HG02970 (cell line): ENCODE data around the gene LYSMD3.

Experiments
- ATAC-seq: cut with Tn5 transposase; IDR thresholded peaks from one replicate; pipeline ENCODE4 v1.9.1; 2021; ENCODE audit warnings: mild to moderate bottlenecking, moderate library complexity, moderate number of reproducible peaks; ENCODE audit not compliant: unreplicated experiment, low FRiP score

LYSMD3 gene

DNA sequence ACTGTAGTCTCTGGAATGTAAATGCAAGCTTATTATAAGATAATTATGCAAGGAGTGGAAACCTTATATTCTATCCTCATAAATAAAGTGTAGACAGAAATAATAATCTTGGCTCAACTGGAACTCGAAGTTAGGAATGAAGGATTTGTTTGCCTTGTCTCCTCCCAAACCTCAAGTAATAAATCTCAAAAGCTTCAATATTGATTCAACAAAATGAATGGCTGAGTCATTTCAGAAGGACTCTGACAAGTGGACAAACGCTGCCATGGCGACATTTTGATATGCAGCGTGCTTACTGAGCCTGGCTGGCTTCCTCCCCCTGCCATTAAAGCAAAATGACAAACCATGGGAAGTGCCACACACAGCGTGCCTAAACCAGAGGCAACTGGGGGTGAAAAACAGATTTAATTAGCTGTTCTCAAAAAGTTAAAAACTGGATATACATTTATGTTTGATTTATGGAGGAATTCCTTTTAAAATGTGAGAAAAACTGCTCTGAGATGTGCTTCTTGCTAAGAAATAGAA is 18.7 kb upstream of the LYSMD3 start:
- no peak for ATAC-seq

DNA sequence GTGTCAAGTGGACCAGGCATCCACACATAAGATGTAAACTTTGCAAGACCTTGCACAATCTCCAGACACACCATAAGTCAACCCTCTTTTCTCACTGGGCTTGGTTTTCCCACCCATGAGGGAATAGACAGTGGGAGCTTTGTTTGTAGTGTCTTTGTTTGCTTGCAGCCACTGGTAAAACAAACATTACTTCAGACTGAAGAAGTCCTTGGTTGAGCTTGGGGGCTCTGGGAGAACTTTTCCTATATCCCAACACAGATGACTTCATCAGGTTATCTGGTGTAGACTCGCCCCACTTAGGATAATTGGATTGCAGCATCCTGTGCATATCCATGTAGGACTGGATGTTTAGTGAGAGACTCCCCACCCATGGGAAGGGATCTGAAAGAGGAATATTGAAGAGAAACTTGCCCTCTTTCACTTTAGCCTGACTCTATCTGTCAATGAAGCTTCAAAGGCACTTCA is 17.7 kb upstream of the LYSMD3 start:
- ATAC-seq, result no peak

DNA sequence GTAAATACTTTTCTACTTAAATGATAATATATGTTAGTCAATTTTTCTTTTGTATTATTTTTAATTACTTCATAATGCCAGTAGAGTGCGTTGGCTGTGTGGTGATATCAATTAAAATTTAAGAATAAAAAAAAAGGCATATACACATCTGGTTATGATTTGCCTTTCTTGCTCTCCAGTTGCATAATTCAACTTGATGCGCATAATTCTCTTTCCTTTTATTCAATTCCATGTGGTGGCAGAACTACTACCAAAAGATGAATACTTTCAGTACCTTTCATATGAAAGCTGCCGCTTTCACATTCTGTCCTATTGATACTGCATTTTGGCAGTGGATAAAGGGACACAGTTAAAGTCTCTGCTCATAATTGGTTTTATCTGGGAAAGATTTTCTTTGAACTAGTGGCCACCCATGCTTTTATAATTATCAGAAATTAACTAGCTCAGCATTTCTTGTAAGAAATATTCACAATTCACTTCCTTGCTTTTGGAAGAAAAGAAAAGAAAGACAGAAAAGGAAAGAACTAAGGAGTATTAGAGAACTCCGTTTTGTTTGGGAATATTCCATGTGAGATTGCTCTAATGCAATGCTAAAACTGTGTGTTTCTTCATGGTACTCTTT is 16.9 kb upstream of the LYSMD3 start:
- no peak for ATAC-seq

DNA sequence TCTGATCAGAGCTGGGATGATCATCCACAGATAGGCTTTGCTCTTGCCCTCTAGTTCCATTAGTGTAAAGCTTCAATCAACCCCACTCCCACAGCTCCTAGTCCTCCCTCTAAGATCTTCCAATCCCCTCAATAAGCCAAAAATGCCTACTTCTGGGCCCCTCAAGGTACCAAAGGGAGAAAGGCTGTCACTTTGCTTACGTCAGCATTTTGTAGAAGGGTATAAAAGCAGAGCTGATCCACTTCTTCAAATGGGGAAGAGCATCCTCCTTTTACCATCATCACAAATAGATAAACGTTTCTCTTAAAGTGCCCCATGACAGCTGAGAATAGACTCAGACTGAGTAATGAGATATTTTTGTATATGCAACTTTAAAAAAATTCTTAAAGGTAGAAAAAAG is 16.1 kb upstream of the LYSMD3 start:
- no peak for ATAC-seq

DNA sequence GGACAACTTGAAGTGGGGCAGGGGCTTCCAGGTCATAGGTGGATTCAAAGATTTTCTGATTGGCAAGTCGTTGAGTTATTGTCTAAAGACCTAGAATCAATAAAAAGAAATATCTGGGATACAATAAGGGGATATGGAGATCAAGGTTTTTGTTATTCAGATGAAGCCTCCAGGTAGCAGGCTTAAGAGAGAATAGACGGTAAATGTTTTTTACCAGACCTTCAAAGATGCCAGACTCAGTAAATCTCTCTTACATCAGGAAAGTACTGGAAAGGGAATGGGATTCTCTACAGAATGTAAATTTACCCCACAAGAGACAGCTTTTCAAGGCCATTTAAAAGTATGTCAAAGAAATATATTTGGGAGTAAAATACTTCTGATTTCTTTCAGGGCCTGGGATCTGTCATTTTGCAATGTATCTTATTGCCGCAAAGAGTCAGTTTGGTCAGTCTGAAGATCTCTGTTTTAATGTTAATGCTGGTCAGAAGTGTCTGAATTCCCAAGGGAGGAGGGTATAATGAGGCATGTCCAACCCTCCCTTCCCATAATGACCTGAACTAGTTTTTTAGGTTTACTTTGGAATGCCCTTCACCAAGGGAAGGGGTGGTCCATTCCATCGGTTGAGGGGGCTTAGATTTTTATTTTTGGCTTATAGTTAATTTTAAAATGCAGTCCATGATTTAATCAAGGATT is 13.6 kb upstream of the LYSMD3 start:
- no peak for ATAC-seq

DNA sequence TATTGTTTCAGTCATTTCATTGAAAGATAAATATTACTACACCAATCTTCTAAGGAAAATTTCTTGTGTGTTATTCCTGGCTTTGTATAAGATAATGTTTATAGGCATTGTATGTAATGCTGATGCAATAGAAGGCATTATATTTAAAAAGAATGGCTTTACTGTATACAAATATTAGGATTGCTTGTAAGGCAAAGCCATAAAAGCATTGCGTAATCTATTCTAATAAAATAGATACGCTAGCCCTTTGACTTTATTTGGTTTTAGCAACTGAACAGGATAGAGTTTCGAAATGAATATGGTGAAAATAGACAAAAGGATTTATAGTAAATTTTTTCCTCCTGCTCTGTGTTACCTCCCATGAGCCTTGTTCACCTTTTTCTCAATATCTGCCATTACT is 5.5 kb upstream of the LYSMD3 start:
- ATAC-seq, result no peak

DNA sequence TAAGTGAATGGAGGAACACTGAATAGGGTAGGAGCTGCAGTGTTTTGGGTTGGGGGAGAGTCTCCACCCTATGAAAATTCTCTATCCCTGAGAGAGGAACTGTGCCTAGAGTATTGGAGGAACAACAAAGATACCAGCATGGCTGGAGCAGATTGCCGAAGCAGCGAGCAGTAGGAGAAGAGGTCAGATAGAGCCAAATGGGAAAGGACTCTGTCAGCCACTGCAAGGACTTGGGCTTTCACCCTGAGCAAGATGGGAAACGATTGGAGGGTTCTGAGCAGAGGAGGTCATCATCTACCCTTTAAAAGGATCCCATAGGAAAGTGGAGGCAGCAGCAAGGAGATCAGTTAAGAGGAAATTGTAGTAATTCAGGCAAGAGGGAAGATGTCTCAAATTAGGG is 4.4 kb upstream of the LYSMD3 start:
- ATAC-seq, result no peak

DNA sequence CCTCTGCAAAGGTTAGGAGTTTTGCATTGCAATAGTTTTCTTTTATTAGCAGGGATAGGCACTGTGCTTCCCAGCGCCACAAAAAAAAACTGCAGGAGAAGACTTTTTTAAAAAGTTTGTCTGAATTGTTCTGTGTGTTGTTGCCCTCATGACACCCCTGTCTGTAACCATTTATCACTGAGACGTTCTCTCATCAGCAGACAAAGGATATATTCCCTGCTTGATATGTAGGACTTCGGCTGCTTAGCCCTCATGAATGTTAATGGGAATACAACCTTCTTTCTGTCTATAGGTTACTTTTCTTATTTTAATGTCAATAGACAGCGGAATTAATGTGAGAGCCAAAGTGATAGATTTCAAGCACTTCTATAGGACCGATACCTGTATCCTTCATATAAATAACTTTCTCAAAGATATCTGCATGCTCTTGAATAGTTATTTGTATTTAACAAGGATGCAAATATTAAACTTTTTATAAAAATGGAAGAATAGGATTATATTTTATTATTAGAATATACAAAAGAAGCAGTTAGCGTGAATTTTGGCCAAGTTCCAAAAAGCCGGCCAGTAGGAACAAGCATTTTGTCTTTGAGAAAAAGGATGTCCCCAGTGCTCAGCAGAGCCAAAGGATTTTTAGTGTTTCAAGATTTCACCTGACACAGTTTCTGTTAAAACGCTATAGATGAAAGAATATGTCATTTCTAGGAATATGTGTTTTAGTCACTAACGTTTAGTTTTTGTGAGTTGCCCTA is 1.5 kb upstream of the LYSMD3 start:
- ATAC-seq, result no peak

DNA sequence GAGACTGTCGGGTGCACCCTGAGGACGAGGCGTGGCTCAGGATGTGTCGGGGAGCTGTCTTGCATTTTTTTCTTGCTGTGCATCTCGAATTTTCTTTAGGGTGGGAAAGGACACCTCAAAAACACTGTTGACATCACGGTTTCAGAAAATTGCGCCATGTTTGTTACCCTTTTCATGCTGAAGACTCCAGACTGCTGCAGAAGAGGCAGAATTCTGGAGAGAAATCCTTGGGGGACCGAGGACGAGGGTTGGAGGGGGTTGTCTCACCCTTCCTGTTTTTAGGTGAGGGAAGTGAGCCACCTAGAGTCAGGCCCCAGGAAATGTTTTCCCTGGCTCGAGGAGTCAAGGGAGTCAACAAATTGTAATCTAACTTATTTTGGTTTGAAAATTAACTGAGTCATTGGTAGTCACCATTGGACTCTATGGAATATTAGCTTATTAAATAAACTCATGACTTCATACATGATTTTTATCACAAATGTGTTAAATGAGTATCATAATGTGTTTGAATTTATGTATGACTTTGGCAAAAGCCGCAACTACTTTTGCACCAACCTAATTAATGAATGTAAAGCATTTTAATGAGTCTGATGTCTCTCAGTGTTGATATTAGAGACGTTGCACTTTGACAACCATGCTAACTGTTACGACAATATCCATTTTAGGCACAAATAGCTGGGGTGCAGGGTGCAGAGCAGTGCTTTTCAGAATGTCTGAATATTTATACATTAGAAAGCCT is 724 bp upstream of the LYSMD3 start:
- peak; percentile 47 for ATAC-seq

DNA sequence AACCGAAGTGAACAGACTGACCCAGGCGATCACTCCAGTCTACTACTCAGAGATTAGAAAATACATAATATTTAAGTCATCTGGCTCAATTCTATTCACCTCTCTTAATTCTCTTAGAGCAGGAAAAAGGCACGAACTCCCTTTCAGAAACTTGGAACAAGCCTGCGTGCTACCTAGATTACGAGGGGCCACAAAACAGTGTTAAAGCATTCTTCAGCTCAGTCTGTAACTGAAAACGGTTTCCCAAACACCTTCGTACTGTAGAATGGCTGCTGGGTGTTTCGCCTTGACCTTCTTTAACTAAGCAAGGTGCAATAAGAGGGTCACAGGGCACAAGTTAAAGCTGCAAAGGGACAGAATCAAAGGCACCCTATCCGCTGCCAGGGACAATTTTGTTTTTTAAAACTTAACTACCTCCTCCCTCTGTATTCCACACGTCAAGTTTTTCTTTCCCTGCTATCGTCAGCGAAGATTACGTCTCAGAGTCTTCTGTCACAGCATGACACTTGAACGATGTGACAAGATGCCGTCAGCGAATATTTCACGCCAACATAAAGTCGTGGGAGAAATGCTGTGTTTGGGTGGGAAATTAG is 687 bp downstream of the LYSMD3 start:
- ATAC-seq, result peak; percentile 2

DNA sequence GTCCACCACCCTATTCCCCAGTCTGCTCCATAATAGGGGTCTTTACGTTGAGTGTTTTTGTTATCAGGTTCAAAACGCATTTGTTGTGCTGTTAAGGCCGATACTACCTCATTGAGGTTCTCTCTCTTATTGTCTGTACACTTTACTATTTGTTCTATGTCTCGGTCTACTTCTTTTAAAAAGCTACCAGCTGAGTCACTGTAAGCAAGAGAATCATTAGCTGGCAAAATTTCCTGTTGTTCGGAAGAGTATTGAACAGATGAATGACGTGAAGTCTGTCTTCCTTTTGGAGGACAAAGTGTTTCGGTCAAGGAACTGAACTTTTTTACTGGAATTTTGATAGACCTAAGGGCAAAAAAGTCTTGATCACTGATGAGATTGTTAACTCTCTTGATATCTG is 10.3 kb downstream of the LYSMD3 start:
- no peak for ATAC-seq

DNA sequence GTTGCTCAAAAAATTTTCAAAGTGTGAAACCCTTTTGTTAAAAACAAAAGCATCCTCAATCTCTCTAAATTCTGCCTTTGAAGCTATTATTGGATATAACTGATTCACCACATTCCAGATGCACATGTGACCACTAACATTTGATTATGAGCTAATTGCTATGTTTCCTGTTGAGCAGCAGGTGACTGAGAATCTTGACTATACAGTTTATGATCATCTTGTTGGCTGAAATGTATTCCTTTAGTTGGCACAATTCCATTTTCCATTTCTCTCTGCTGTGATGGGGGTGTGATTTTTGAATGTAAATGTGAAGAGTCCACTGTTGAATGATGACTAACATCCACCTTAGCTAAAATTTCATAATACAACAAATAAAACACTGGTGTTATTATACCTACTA is 10.7 kb downstream of the LYSMD3 start:
- ATAC-seq, result no peak

DNA sequence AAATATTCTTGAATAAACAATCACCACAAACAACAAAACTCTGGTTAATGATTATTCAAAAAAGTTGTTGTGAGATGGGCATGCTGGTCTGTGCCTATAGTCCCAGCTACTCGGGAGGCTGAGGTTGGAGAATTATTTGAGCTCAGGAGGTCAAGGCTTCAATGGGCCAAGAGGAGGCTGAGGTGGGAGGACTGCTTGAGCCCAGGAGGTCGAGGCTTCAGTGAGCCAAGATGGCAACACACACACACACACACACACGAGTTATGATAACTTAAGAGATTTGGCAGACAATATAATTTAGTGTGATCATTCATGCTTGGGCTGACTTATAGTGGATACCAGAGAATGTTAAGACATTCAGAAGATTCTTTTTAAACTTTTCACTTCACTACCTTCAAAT is 14.9 kb downstream of the LYSMD3 start:
- no peak for ATAC-seq

DNA sequence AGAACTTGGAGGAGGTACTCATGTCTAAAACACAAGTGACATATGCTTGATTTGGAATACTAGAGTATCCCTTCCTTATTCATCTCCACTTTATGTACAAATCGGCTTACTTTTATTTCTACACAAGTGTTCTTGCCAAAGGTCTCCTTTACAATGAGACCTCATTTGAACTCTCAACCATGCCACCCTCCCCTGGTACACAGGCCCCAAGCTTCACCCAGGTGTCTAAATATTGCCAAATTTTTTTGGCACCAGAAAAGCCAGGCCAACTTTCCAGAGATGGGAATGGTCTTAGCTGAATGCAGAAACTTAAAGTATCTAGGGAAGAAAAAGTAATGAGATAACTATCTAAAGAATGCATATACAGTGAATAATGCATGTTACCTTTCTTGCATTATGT is 18.9 kb downstream of the LYSMD3 start:
- ATAC-seq, result no peak

DNA sequence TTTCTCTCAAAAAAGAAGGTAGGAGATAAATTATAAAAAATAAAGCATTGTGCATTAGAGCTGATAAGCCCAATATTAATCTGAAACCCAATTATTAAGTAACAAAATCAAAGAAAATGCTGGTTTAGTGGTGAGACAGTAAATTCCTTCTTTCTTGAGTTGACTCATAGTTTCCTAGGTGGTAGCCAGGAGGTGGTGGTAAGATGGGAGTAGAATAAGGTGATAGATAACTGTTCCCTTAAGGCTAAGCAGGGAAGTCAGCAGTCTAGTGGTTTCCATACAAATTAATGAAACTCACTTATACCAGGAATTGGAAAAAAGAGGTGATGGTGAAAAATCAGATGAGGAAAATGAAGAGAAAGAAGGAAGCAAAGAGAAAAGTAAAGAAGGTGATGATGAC is 23.2 kb downstream of the LYSMD3 start:
- no peak for ATAC-seq

DNA sequence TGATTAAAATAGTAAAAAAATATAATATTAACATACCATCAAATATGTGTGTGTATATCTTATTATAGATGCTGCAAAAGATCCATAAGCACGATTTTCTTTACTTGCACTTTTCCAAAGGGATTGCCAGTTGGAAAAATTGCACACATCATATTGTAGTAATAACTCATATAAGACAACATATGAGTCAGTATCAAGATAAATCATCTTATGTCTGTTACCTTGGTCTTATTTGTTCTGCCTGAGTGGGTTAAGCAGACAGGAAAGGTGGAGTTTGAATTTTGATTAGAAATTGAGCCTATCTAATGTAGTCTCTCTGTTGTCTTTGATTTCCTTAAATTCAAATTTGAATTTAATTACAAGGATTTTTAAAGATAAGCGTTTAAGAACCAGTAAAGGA is 24.6 kb downstream of the LYSMD3 start:
- no peak for ATAC-seq

DNA sequence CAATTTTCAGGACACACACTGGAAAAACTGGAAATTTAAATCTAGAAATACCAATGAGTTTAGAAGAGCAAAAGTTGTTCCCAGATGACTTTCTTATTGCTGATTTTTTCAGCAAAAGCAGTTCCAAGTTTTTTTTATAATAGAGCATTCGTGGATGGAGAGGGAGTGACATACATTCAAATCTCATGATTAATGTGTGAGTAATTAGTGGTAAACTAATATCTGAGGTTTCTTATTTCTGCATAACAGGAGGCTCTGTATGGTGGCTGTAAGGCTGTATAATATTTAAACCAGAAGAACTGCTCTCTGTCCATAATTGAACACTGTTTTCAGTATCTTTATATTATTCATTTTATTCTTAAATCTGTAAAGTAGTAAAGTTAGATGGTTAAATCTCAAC is 25.8 kb downstream of the LYSMD3 start:
- ATAC-seq, result no peak

DNA sequence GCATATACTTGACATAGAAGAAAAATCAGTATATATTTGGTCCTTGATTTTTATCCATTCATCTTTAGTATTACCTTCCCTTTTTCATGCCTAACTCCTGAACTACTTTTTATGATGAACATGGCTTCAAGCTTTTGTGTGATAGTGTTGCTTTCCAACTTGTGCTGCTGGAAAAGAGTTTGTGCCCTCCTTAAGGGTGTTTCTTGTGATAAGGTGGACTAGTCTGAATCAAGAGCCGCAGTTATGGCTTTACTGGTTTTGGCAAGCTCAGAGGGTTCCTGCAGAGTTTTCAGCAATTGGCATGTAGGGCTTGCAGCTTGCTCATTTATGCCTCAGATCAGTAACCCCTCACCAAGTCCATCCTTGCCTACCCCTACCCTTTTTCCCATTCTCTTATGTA is 34.2 kb downstream of the LYSMD3 start:
- no peak for ATAC-seq

DNA sequence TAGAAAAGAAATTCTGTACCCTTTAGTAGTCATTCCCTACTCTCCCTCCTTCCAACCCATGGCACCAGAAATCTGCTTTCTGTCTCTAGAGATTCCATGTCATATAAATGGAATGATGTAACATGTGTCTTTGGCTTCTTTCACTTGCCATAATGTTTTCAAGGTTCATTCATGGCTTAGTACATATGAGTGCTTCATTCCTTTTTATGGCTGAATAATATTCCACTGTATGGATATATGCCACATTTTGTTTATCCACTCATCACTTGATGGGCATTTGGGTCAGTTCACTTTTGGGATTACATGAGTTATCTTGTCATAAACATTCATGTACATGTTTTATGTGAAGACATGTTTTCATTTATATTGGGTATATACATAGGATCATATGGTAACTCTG is 35.3 kb downstream of the LYSMD3 start:
- ATAC-seq, result no peak

DNA sequence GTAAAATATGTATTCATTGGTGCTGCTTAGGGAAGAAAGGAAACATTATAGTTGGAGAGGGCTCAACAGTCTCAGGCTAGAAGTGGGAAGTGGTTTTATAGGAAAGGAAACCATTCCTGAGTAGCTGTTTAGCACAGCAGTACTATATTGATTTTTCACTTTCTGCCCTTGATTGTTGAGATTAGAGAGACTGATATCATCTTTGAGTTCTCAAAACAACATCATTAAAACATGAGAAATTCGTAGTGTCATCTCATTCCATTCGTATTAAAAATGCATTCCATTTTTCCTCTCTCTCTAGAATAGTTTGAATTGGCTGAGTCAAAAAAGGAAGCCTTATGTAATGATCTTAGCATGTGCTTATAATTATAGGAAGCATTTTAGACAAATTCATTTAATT is 40.6 kb downstream of the LYSMD3 start:
- no peak for ATAC-seq
